ENCODE results near the gene ZMAT3.
"Not testable (repeated sequence)": the region's sequence is repeated elsewhere in the genome, so short reads cannot be mapped to it uniquely, and the experiment has no call there.

Gene ZMAT3

GRCh38 chr3:179071323-179072099, at the start of gene ZMAT3:
ZMAT3 (minus strand) TSS chr3:179071809; CDS start chr3:179067752, 4,057 bp downstream.
- Histone ChIP-seq H3K4me3 (ENCODE audit: insufficient read length, low read depth) (peak within 1 kb of the TSS; percentile 74), H3K9ac (ENCODE audit: insufficient read length, low read depth) (peak within 1 kb of the TSS; percentile 84), H3K4me1 (ENCODE audit: insufficient read depth, insufficient read length) (no peaks in the 10 kb centered on the region), H3K27me3 (ENCODE audit: insufficient read depth, insufficient read length) (peaks cover 10% of the 10 kb centered on the region), H3K9me3 (ENCODE audit: insufficient read depth, low read length) (no peaks in the 10 kb centered on the region), H3K36me3 (ENCODE audit: insufficient read depth, insufficient read length, low read length) (peaks cover 14% of the 10 kb centered on the region)
- peak; percentile 66 for DNase-seq (ENCODE audit: low read depth, low spot score)
- TF ChIP-seq SUZ12 (IDR thresholded peaks at IDR 0.05; ENCODE audit: extremely low read depth, insufficient read depth, insufficient read length) (no peak), YY1 (IDR thresholded peaks at IDR 0.05; ENCODE audit: insufficient read depth, insufficient read length) (no peak), ZNF274 (IDR thresholded peaks at IDR 0.05; ENCODE audit: low read depth, low read length) (no peak)

DNA sequence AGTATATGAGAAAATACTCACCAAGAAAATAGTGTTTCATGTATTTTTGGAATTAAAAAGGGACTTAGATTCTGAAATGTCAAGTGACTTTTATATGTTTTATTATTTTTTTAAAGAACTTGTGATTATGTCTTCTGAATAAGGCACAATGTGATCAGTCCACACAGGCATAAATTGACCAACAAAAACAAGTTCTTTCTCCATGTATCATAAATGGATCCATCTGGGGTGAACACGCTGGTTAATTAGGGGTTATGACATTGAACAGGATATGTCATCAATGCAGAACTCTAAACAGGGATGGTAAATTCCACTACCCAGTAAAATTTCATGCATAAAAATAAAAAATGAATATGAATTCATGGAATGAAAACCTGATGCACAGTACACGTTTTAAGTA, 45.2 kb upstream of the ZMAT3 start:
- no peak overlapping the region for H3K4me3 ChIP-seq (ENCODE audit: insufficient read length, low read depth)
- no peak overlapping the region for H3K9ac ChIP-seq (ENCODE audit: insufficient read length, low read depth)
- DNase-seq (ENCODE audit: low read depth, low spot score) = no peak
- TF ChIP-seq SUZ12 (IDR thresholded peaks at IDR 0.05; ENCODE audit: extremely low read depth, insufficient read depth, insufficient read length) (no peak), ZNF274 (IDR thresholded peaks at IDR 0.05; ENCODE audit: low read depth, low read length) (no peak), YY1 (IDR thresholded peaks at IDR 0.05; ENCODE audit: insufficient read depth, insufficient read length) (no peak)
- no peaks in the 10 kb centered on the region for H3K27me3 ChIP-seq (ENCODE audit: insufficient read depth, insufficient read length)
- peaks cover 9% of the 10 kb centered on the region; the same call in 1 of the 2 replicates for H3K9me3 ChIP-seq (ENCODE audit: insufficient read depth, low read length)
- no peaks in the 10 kb centered on the region for H3K36me3 ChIP-seq (ENCODE audit: insufficient read depth, insufficient read length, low read length)
- H3K4me1 ChIP-seq (ENCODE audit: insufficient read depth, insufficient read length) = no peaks in the 10 kb centered on the region

GRCh38 chr3:179115444-179115843, 43.8 kb upstream of the ZMAT3 start:
- not testable (repeated sequence) for DNase-seq (ENCODE audit: low read depth, low spot score)

GRCh38 chr3:179113903-179114302, 42.3 kb upstream of the ZMAT3 start:
- Histone ChIP-seq H3K36me3 (ENCODE audit: insufficient read depth, insufficient read length, low read length) (no peaks in the 10 kb centered on the region), H3K4me3 (ENCODE audit: insufficient read length, low read depth) (no peak overlapping the region), H3K9me3 (ENCODE audit: insufficient read depth, low read length) (0 out of 2 replicates have a peak, but pooled peaks cover 10% of the 10 kb centered on the region), H3K27me3 (ENCODE audit: insufficient read depth, insufficient read length) (no peaks in the 10 kb centered on the region), H3K9ac (ENCODE audit: insufficient read length, low read depth) (no peak overlapping the region), H3K4me1 (ENCODE audit: insufficient read depth, insufficient read length) (no peaks in the 10 kb centered on the region)
- TF ChIP-seq SUZ12 (IDR thresholded peaks at IDR 0.05; ENCODE audit: extremely low read depth, insufficient read depth, insufficient read length) = no peak
- no peak for TF ChIP-seq ZNF274 (IDR thresholded peaks at IDR 0.05; ENCODE audit: low read depth, low read length)
- TF ChIP-seq YY1 (IDR thresholded peaks at IDR 0.05; ENCODE audit: insufficient read depth, insufficient read length) = no peak
- no peak for DNase-seq (ENCODE audit: low read depth, low spot score)

More at GRCh38 chr3:179115444-179115843, 43.8 kb upstream of the ZMAT3 start:
- not testable (repeated sequence) for H3K4me1 ChIP-seq (ENCODE audit: insufficient read depth, insufficient read length); H3K4me3 ChIP-seq (ENCODE audit: insufficient read length, low read depth); H3K9me3 ChIP-seq (ENCODE audit: insufficient read depth, low read length); H3K27me3 ChIP-seq (ENCODE audit: insufficient read depth, insufficient read length); H3K36me3 ChIP-seq (ENCODE audit: insufficient read depth, insufficient read length, low read length); H3K9ac ChIP-seq (ENCODE audit: insufficient read length, low read depth)

DNA sequence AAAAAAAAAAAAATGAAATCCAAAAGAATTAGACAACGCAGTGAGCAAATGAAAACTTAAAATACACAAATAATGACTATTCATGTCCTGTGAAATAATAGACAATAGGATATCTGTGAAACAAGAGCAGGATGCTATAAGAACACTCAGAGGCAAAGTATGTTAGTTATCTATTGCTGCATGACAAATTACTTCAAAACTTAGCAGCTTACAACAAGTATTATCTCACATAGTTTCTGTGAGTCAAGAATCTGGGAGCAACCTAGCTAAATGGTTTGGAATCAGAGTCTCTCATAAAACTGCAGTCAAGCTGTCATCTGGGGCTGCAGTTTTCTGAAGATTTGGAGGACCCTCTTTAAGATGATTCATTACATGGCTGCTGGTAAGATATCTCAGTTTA, 36.5 kb upstream of the ZMAT3 start:
- Histone ChIP-seq H3K9me3 (ENCODE audit: insufficient read depth, low read length) (0 out of 2 replicates have a peak, but pooled peaks cover 5% of the 10 kb centered on the region), H3K36me3 (ENCODE audit: insufficient read depth, insufficient read length, low read length) (no peaks in the 10 kb centered on the region), H3K9ac (ENCODE audit: insufficient read length, low read depth) (no peak overlapping the region), H3K27me3 (ENCODE audit: insufficient read depth, insufficient read length) (no peaks in the 10 kb centered on the region), H3K4me3 (ENCODE audit: insufficient read length, low read depth) (no peak overlapping the region), H3K4me1 (ENCODE audit: insufficient read depth, insufficient read length) (no peaks in the 10 kb centered on the region)
- no peak for DNase-seq (ENCODE audit: low read depth, low spot score)
- TF ChIP-seq ZNF274 (IDR thresholded peaks at IDR 0.05; ENCODE audit: low read depth, low read length) = no peak
- no peak for TF ChIP-seq SUZ12 (IDR thresholded peaks at IDR 0.05; ENCODE audit: extremely low read depth, insufficient read depth, insufficient read length)
- TF ChIP-seq YY1 (IDR thresholded peaks at IDR 0.05; ENCODE audit: insufficient read depth, insufficient read length) = no peak

- H3K9ac ChIP-seq (ENCODE audit: insufficient read length, low read depth) = no peak overlapping the region
- no peaks in the 10 kb centered on the region for H3K4me1 ChIP-seq (ENCODE audit: insufficient read depth, insufficient read length)
- H3K4me3 ChIP-seq (ENCODE audit: insufficient read length, low read depth) = no peak overlapping the region
- no peak for DNase-seq (ENCODE audit: low read depth, low spot score)
- H3K9me3 ChIP-seq (ENCODE audit: insufficient read depth, low read length) = 0 out of 2 replicates have a peak, but pooled peaks cover 5% of the 10 kb centered on the region
- H3K27me3 ChIP-seq (ENCODE audit: insufficient read depth, insufficient read length) = no peaks in the 10 kb centered on the region
- no peaks in the 10 kb centered on the region for H3K36me3 ChIP-seq (ENCODE audit: insufficient read depth, insufficient read length, low read length)
- TF ChIP-seq ZNF274 (IDR thresholded peaks at IDR 0.05; ENCODE audit: low read depth, low read length) (no peak), SUZ12 (IDR thresholded peaks at IDR 0.05; ENCODE audit: extremely low read depth, insufficient read depth, insufficient read length) (no peak), YY1 (IDR thresholded peaks at IDR 0.05; ENCODE audit: insufficient read depth, insufficient read length) (no peak)
Measured at GRCh38 chr3:179107617-179108016, 36.0 kb upstream of the ZMAT3 start.

GRCh38 chr3:179105881-179106280, 34.3 kb upstream of the ZMAT3 start:
- Histone ChIP-seq H3K4me1 (ENCODE audit: insufficient read depth, insufficient read length) (no peaks in the 10 kb centered on the region), H3K9me3 (ENCODE audit: insufficient read depth, low read length) (0 out of 2 replicates have a peak, but pooled peaks cover 5% of the 10 kb centered on the region), H3K9ac (ENCODE audit: insufficient read length, low read depth) (no peak overlapping the region), H3K27me3 (ENCODE audit: insufficient read depth, insufficient read length) (no peaks in the 10 kb centered on the region), H3K4me3 (ENCODE audit: insufficient read length, low read depth) (no peak overlapping the region), H3K36me3 (ENCODE audit: insufficient read depth, insufficient read length, low read length) (no peaks in the 10 kb centered on the region)
- DNase-seq (ENCODE audit: low read depth, low spot score) = no peak
- TF ChIP-seq SUZ12 (IDR thresholded peaks at IDR 0.05; ENCODE audit: extremely low read depth, insufficient read depth, insufficient read length) = no peak
- no peak for TF ChIP-seq ZNF274 (IDR thresholded peaks at IDR 0.05; ENCODE audit: low read depth, low read length)
- TF ChIP-seq YY1 (IDR thresholded peaks at IDR 0.05; ENCODE audit: insufficient read depth, insufficient read length) = no peak

Measured in NT2/D1 (cell line).